ENCODE results near the gene CALN1.
A peak's percentile ranks its signal among the peaks of the same experiment; 100 is the strongest.

Gene CALN1

DNA sequence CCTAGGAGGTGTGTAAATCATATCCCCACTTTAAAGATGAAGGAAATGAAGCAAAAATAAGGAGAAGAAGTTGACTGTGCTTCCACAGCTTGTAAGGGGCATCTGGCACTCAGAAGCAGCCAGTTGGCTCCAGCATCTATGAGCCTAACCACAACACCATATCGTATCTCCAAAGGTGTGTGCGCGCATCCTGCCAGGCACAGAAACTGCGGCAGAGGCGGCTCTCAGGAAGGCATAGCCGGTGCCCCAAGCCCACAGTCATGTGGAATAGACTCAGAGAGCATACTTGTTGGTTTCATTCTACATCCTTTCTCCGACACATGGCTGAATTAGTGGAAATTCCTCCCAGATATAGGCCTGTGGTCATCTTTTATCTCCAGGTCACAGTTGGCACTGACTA lies 423.9 kb downstream of the CALN1 start:
- no peak overlapping the region for H3K4me3 ChIP-seq (ENCODE audit: control insufficient read depth, low read depth, low read length)
- TF ChIP-seq, protein P1, sequence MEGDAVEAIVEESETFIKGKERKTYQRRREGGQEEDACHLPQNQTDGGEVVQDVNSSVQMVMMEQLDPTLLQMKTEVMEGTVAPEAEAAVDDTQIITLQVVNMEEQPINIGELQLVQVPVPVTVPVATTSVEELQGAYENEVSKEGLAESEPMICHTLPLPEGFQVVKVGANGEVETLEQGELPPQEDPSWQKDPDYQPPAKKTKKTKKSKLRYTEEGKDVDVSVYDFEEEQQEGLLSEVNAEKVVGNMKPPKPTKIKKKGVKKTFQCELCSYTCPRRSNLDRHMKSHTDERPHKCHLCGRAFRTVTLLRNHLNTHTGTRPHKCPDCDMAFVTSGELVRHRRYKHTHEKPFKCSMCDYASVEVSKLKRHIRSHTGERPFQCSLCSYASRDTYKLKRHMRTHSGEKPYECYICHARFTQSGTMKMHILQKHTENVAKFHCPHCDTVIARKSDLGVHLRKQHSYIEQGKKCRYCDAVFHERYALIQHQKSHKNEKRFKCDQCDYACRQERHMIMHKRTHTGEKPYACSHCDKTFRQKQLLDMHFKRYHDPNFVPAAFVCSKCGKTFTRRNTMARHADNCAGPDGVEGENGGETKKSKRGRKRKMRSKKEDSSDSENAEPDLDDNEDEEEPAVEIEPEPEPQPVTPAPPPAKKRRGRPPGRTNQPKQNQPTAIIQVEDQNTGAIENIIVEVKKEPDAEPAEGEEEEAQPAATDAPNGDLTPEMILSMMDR (conservative IDR thresholded peaks at IDR 0.05; ENCODE audit: control insufficient read depth, insufficient read depth, low read depth, low read length), result no peak
- DNase-seq (ENCODE audit: low read depth), result no peak

DNA sequence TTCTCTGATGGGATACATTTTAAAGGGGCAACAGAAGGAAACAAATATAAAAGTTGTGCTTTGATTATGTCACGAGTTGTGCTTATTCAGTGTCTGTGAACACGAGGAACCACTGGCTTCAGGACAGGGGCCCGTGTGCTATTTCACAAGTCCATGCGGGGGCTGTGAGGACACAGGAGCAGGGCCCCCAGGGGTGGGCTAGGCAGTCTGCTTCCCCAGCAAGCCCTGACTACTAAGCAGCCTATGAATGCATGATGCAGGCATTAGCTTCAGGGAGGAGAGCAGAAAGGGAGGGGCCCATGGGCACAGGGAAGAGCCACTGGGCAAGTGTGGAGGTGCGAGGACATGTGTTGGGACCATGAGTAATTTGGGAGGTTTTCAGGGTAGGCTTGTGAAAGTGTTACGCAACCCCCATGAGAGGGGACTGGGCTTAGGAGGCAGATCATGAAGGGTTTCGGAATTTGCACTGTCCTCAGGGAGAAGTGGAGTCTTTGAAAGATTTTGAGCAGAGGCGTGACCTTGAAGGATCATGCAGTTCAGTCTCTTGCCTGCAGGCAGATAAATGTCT lies 424.9 kb downstream of the CALN1 start:
- H3K4me3 ChIP-seq (ENCODE audit: control insufficient read depth, low read depth, low read length), result no peak overlapping the region
- DNase-seq (ENCODE audit: low read depth), result peak; percentile 3
- TF ChIP-seq, protein P1 (conservative IDR thresholded peaks at IDR 0.05; ENCODE audit: control insufficient read depth, insufficient read depth, low read depth, low read length), result no peak

DNA sequence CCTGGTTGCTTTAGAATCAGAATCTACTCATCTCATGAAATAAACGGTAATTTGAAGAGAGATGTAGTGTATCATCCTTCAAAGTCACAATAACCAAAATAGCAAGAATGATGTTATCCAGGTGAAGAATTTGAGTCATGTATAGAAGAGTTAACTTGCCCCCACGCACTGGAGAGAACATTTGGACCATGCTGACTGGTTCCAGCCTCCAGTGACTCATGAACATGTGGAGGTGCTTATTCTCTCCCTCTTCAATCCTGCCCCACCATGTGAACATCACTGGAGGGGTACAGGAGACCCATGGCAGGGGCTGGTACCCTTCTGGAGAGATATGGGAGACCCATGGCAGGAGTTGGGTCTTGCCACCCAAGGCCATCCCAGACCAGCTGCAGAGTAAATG lies 427.8 kb downstream of the CALN1 start:
- H3K4me3 ChIP-seq (ENCODE audit: control insufficient read depth, low read depth, low read length), result no peak overlapping the region
- DNase-seq (ENCODE audit: low read depth), result no peak
- TF ChIP-seq, protein P1 (conservative IDR thresholded peaks at IDR 0.05; ENCODE audit: control insufficient read depth, insufficient read depth, low read depth, low read length), result no peak

DNA sequence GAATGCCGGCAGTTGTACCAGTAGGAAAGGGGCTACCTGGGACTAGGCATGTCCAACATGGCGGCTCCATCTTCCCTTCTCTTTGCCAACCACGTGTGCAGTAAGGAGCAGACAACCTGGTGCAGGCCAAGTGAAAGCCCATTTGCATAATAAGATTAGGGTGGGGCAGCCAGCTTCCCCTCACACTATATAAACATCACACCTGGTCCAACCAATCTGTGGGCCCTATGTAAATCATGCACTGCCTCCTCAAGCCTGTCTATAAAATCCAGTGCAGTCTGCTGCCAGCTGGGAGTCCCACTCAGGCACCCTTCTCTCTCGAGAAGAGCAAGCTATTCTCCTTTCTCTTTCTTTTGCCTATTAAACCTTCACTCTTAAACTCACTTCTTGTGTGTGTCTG lies 429.3 kb downstream of the CALN1 start:
- TF ChIP-seq, protein P1 (conservative IDR thresholded peaks at IDR 0.05; ENCODE audit: control insufficient read depth, insufficient read depth, low read depth, low read length), result no peak
- DNase-seq (ENCODE audit: low read depth), result no peak

GRCh38 chr7:71976645-71977044 lies 435.5 kb downstream of the CALN1 start:
- DNase-seq (ENCODE audit: low read depth), result no peak
- TF ChIP-seq, protein P1 (conservative IDR thresholded peaks at IDR 0.05; ENCODE audit: control insufficient read depth, insufficient read depth, low read depth, low read length), result no peak
- H3K4me3 ChIP-seq (ENCODE audit: control insufficient read depth, low read depth, low read length), result no peak overlapping the region

More for the DNA sequence above, 429.3 kb downstream of the CALN1 start:
- H3K4me3 ChIP-seq (ENCODE audit: control insufficient read depth, low read depth, low read length), result no peak overlapping the region

DNA sequence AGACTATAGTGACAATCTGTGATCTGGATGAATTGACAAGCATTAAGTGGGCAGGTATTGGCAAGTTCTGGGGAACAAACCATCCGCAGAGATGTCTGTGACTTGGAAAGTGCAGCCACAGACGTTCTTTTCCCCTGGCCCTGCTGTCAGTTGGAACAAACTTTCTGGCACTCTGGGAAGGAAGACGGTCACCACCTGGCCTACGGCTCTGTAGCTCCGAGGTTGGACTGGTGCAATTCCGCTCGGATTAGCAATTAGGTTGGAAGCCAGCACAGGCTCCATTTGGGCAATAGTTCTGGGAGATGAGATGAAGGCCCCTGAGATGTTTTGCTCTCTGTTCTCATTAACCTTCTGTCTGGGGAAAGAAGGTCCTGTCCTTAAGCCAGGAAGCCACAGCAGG lies 437.5 kb downstream of the CALN1 start:
- no peak for DNase-seq (ENCODE audit: low read depth)
- TF ChIP-seq, protein P1 (conservative IDR thresholded peaks at IDR 0.05; ENCODE audit: control insufficient read depth, insufficient read depth, low read depth, low read length), result no peak
- H3K4me3 ChIP-seq (ENCODE audit: control insufficient read depth, low read depth, low read length), result no peak overlapping the region

GRCh38 chr7:71972534-71972933 lies 439.6 kb downstream of the CALN1 start:
- DNase-seq (ENCODE audit: low read depth), result no peak
- no peak overlapping the region for H3K4me3 ChIP-seq (ENCODE audit: control insufficient read depth, low read depth, low read length)
- TF ChIP-seq, protein P1 (conservative IDR thresholded peaks at IDR 0.05; ENCODE audit: control insufficient read depth, insufficient read depth, low read depth, low read length), result no peak
